Activated CD4-positive, CD25-positive, alpha-beta regulatory T cell treated with anti-CD3 and anti-CD28 coated beads, Interleukin-2, amount 50 U/mL, for 16 hours (primary cell): Measurements from ENCODE around the gene SH3PXD2B.
"Not testable (repeated sequence)": the region's sequence is repeated elsewhere in the genome, so short reads cannot be mapped to it uniquely, and the experiment has no call there.

Source experiments
- DNase-seq: peaks from one replicate; pipeline ENCODE4 v3.0.0-alpha.2; 2020; ENCODE audit warnings: low read depth, low spot score

SH3PXD2B gene

DNA sequence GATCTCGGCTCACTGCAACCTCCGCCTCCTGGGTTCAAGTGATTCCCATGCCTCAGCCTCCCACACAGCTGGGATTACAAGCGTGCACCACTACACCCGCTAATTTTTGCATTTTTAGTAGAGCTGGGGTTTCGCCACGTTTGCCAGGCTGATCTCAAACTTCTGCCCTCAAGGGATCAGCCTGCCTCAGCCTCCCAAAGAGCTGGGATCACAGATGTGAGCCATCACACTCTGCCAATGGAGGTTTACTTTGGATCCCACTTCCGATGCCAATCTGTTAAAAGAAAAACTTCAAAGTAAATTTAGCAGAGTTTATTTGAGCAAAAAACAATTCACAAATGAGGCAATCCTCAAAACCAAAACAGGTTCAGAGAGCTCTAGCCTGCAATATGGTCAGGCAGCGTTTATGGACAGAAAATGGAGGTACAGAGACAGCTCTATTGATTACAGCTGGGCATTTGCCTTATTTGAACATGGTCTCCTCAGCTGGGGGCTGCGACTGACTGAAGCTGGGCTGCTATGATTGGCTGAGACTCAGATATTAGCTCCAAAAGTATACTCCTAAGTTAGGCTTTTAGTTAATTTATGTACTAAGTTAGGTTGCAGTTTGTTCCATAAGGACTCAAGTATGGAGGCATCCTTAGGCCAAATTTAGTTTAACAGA, 152.1 kb downstream of the SH3PXD2B start:
- no peak for DNase-seq

DNA sequence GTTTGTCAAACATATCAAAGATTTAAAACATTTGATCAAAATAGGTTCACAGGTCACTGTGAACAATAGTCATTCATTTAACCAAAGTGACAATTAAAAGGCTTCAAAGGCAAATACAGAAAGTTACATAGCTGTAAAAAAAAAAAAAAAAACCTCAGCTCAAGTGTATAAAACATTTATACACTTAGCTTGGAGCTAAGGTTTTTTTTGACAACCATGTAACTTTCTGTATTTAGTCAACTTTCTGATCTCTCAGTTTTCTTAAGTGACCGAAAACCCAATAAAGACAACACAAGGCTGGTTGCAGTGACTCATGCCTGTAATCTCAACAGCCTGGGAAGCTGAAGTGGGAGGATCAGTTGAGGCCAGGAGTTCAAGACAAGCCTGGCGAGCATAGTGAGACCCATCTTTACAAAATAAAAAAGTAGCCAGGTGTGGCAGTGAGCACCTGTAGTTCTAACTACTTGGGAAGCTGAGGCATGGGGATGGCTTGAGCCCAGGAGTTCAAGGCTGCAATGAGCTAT, 154.3 kb downstream of the SH3PXD2B start:
- no peak for DNase-seq

DNA sequence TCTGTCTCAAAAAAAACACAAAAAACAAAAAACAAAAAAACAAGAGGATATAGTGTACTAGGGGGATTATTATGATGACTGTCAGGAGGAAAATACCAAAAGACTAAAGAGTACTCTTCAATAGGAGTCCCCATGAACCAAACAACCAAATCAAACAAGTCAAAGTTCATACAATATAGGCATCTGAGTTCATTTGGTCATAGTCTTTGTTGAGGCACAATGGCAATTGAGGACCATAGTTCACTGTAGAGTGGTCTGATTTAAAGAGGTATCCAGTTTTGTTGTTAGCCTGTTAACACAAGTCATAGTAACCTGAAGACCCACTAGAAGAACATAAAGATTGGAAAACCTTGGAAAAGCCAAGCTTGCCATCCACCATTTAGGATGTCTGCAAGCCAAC, 159.5 kb downstream of the SH3PXD2B start:
- DNase-seq, result no peak

DNA sequence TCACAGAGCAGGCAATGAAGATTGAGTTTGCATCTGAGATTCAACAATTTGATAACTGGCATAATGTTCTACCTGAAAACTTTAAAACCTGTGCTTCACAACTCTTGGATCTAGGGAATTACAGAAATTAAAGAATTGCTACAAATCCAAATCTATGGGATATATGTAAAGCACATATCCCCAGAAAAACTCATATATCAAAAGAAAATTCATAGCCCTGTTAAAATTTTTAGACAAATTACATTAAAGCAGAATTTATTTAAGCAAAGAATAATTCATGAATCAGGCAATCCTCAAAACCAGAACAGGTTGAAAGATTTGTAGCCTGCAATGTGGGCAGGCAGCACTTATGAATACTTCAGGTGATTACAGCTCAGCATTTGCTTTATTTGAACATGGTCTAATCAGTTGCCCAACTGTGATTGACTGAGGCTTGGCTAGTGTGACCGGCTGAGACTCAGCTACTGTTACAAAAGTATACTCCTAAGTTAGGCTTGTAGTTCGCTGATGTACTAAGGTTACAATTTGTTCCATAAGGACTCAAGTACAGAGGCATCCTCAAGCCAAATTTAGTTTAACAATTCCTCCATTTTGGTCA, 160.5 kb downstream of the SH3PXD2B start:
- no peak for DNase-seq

DNA sequence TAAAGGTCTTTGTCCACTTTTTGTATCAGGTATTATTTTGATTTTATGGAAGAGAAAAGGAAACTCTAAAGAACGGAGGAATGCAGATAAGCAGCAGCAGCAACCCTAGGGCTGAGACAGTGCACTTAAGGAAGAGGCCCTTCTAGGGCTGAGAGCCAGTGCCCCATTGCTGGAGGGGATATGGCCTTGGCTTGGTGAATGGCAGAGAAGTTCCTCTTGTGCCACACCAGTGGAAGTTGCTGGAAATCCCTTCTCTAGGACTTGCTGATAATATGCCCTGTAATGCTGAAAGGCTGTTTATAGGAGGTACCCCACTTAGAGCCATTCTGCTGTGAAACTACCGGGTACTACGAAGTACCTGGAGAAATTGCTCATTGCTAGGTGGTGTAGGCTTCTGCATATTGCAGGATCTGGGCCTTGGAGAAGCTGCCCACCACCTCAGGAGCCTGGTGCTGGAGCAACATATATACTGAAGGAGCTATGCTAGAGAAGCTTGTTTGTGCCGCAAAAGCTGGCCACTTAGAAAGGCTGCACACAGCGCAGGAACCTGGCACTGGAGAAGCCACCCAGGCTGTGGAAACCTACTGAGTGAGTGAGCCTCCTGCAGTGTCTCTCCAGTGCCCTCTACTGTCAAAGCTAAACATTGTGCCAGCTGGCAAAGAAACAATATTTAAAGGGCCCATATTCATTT, 161.1 kb downstream of the SH3PXD2B start:
- peak; percentile 36 for DNase-seq

DNA sequence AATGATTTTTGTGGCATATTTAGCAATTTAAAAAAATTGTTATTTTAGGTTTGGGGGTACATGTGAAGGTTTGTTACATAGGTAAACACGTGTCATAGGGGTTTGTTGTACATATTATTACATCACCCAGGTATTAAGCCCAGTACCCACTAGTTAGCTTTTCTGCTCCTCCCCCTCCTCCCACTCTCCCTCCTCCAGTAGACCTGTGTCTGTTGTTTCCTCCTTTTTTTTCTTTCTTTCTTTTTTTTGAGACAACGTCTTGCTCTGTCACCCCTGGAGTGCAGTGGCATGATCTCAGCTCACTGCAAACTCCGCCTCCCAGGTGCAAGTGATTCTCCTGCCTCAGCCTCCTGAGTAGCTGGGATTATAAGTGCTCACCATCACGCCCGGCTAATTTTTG, 162.5 kb downstream of the SH3PXD2B start:
- not testable (repeated sequence) for DNase-seq

DNA sequence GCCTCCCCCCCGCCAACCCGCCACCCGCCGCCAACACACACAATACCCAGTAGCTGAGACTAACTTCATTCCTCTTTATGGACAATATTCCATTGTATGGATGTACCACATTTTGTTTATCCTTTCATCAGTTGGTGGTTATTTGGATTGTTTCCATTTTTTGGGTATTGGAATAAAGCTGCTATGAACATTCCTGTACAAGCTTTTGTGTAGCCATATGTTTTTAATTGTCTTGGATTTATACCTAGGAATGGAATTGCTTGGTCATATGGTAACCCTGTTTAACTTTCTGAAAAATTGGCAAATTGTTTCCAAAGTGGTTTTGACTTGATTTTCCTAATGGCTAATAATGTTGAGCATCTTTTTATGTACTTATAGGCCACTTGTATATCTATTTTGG, 165.9 kb downstream of the SH3PXD2B start:
- no peak for DNase-seq

DNA sequence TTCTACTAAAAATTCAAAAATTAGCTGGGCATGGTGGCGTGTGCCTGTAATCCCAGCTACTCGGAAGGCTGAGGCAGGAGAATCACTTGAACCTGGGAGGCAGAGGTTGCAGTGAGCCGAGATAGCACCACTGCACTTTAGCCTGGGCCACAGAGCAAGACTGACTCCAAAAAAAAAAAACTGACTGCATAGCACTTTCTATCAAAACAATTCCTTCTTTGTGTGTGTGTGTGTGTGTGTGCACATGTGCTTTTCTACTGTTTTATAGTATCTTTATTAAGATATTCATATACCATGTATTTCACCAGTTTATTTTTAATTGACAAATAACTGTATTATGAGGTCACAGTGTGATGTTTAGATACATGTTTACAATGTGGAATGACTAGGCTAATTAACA, 167.2 kb downstream of the SH3PXD2B start:
- not testable (repeated sequence) for DNase-seq

DNA sequence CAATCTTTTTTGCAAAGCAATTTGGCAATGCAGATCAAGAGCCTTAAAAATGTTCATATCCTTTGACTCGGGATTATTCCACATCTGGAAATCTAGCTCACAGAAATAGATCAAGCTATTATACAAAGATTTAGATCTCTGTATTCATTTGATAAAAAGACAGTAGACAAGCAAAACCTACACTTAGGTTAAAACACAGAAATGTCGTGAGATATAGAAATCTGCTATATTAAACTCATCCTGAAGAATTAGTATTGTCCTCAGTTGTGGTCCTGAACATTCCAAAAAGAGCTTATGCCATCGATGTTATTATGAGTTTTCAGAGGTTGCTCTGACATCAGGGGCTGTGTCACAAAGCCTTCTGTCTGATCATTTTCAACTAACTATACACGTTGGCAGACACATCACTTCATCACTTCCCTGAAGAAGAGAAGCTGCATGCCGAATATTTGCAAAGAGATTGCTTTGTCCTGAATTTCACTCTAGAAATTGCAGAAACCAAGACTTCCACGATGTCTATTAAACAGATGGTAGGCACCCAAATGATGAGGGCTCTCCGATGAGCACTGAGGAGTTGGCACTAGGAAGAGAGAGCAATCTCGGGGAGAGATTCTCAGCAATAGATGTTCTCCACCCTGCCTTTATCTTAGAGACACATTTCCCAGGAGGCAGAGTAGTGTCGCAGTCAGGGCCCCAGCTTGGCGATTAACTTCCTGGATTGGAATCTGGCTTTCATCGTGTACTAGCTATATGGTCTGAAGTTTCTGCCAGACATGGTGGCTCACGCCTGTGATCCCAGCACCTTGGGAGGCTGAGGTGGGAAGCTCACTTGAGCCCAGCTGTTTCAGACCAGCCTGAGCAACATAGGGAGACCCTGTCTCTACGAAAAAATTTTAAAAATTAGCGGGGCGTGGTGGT, 168.8 kb downstream of the SH3PXD2B start:
- DNase-seq, result no peak

DNA sequence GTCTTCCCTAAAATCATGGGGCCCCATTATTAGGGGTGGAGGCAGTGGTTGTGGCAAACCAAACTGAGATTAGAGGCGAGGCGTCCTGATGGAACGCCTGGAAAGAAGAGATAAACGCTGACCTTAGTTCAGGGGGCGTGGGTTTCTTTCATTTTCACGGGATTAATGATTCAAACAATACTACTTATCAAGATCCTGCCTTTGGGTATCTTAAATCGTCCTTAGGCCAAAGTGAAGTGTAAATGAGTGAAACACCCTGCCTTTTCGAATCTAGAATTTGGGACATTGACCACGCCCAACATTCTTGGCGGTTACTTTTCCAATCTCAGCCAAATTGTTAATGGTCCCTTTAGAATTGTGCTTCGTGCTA, 169.7 kb downstream of the SH3PXD2B start:
- DNase-seq, result no peak

DNA sequence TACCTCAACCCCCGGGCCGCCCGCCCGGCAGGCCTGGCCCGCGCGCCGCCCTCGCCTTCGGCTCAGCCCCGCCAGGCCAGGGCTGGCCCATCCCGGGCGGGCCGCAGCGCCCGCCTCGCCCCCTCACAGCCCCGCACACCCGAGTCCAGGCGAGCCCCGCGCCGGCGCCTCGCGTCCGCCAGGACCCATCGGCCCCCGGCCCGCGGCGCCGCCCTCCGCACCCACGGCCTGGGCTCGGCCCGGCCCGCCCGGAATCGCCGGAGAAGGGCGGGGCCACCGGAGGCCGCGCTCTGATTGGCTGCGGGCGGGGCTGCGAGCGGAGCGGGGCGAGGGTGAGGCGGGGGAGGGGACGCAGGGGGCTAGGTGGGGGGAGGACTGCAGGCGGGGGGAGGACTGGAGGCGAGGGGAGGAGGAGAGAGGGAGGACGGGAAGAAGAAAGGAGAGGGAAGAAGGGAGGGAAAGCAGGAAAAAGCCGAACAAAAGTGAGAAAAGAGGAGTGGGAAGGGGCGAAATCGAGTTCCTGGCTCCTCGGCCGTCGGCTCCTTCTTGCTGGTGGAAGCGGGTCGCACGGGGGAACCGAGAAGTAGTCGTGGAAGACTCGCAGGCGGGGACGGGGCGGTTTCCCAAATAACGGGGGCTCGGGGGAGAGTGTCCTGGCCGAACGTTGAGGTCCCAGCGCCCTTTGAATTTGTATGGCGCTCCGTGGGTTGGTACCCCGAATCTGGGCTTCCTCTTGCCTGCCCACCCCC, 170.3 kb downstream of the SH3PXD2B start:
- DNase-seq, result peak; percentile 51

DNA sequence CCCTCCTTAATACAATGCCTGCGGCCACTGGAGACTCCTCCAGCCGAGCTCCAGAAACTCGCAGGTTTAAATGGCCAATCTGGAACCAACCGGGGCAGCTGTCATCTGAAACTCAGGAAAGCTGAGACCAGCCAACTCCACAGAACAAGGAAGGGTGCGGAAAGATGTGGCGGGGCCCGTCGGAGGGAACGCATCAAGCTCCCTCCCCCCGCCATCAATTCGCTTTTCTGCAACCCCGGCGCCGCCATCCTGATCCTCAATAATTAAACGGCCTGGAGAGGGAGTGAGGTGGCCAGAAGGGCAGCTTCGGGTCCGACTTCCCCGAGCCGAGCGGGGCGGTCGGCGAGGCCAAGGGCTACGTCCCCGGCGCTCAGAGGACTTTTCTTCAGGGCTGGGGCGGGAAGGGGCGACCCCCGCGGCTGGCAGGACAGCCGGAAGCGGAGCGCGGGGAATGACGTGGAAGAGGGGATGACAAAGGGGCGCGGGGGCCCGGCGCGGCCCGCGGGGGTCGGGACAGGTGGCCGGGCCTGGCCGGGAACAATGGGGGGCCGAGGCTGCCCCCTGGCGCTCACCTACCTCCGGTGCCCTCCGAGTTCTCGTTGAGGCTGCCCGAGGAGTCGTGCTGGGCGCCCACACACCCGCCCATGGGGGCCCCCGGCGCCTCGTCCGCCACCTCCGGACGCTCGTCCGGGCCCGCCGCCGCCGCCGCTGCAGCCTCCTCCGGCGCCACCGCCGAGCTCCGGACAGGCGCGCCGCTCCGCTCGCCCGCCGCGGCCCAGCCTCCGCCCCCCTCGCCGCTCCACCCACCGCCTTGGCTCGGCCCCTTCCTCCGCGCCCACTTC, 171.1 kb downstream of the SH3PXD2B start, which contains the start of gene UBTD2:
Gene UBTD2 (minus strand): TSS at position 745 of the 842 bp plus-strand sequence. CDS start 99 bp downstream, at position 646.
- DNase-seq, result peak; percentile 41

DNA sequence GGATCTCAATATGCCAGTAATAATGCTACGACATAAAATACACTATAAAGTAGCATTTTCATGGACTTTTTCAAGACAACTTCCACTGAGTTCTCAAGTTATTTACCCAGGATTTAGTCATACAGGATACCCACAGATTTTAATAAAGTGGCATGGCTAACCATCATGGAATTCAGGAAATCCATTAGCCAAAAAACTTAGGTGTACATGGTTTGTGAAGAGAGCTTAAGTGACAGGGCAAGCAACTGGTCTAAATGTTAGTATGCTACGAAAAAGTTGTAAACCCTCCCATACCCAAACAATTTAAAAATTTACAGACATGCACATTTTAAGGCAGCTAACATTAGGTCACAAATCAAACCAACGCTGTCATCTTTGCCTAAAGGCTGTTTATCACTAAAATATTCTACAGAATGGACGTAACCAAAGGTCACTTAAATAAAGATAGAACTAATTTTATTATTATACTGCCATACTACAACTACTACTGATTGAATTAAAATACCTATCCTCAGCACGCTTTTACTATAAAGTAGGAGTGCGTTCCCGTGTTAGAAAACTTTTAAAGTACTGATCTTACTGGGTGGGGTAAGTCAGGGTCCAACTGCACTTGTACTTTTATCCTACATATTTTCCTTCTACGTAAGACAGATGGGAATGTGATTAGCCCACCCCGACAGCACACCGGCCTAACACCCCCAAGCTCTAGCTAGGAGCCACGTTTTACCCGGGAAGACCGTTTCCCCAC, 171.9 kb downstream of the SH3PXD2B start:
- DNase-seq, result no peak

DNA sequence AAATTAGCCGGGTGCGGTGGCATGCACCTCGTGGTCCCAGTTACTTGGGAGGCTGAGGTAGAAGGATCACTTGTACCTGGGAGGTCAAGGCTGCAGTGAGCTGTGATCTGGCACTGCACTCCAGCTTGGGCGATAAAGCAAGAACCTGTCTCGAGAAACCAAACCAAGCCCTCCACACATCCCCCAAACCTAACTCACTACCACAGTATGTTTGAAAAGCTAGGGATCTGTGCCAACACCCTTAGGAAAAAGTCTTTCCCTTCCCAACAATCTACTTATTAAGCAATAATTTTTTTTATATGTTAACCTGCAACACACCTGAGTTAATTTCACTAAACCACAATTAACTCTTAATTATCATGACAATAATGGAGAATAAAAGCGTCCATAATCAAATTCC, 173.0 kb downstream of the SH3PXD2B start:
- no peak for DNase-seq

DNA sequence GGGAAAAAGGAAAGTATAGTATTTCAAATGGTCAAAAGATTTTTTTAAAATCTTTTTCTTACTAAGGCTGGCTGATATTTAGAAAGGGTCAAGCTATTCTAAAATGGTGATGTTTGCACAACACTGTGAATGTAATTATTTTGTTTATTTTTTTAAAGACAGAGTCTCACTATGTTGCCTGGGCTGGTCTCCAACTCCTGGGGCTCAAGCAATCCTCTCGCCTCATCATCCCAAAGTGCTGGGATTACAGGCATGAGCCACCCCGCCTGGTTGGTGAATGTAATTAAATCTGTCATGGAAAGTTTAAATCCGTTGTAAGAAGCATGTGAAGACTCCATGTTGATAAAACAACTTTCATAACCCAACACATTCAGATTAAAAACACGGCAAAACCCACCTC, 173.4 kb downstream of the SH3PXD2B start:
- no peak for DNase-seq

DNA sequence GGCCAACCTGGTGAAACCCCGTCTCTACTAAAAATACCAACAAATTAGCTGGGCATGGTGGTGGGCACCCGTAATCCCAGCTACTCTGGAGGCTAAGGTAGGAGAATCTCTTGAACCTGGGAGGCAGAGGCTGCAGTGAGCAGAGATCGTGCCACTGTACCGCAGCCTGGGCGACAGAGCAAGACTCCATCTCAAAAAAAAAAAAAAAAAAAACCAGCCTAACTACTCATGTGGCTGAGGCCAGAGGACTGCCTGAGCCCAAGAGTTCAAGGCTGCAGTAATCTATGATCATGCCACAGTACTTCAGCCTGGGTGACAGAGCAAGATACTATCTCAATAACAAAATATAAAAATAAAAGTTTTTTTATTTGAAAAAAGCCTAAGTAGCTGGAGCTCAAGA, 174.0 kb downstream of the SH3PXD2B start:
- DNase-seq, result no peak

DNA sequence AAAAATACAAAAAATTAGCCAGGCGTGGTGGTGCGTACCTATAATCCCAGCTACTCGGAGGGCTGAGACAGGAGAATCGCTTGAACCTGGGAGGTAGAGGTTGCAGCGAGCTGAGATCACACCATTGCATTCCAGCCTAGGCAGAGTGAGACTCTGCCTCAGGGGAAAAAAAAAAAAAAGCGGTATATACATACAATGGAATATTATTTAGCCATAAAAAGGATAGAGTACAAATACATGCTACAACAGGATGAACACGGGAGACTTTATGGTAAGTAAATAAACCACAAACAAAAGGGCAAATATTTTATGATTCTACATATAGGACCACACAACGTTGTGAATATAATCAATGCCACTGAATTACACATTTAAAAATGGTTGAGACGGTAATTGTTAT, 176.0 kb downstream of the SH3PXD2B start:
- DNase-seq, result no peak

DNA sequence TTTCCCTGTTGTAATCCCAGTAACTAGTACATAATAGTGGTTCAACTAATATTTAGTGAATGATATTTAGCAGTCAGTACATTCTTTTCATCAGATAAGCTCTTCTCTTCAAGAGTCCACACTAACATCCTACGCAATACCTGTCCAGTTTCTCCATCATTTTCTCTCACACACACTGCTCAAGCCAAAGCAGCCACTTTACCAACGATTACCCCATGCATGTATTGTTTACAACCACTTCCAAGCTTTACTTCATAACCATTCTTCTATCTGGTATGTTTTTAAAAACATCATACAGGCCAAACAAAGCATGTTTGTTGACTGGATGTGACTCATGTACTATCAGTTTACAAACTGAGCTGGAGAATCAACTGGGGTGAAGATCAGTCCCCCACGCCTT, 178.1 kb downstream of the SH3PXD2B start:
- no peak for DNase-seq
